IMR-90 (cell line): ENCODE measurements around the gene SEC23A. TPM values are rescaled to one million over a fixed set of nuclear protein-coding genes. Genes with fewer than 3 reads are reported as not detected.
"Not testable (repeated sequence)": the region's sequence is repeated elsewhere in the genome, so short reads cannot be mapped to it uniquely, and the experiment has no call there.

Source experiments
- ATAC-seq: fragments of 200-7000 bp; cut with Tn5 transposase; 2 replicates; pipeline ENCODE4 v1.9.1; 2020; ENCODE audit warnings: low read depth, mild to moderate bottlenecking, moderate library complexity
- BruUV-seq: library from RNA; stranded (reverse); fragments of 400-500 nt; replicated peaks from 2 replicates; lab custom pipeline; 2021; lab: Mats Ljungman, UMichigan
- CTCF ChIA-PET: fragments of 300-600 bp; formaldehyde crosslinking; extraction: SDS; loops from one replicate; lab custom pipeline; 2021; ENCODE audit warnings: antibody characterized with exemption; lab: Yijun Ruan, JAX
- POLR2A ChIA-PET: fragments of 300-600 bp; sonication (Branson Sonifier 250); formaldehyde crosslinking; loops from one replicate; lab custom pipeline; 2022; ENCODE audit warnings: antibody characterized with exemption; ENCODE audit not compliant: unreplicated experiment; lab: Charles Lee
- DNase-seq: peaks from one replicate; pipeline ENCODE4 v3.0.0; 2013
- H2AFZ ChIP-seq: replicated peaks from 2 replicates; pipeline ENCODE3; 2013; ENCODE audit warnings: low read length, mild to moderate bottlenecking; ENCODE audit not compliant: poor library complexity
- H2AK5ac ChIP-seq: 2 replicates; pipeline ENCODE4 v1.6.1; 2013; ENCODE audit warnings: low read depth, low read length, inconsistent platforms
- H2AK9ac ChIP-seq: replicated peaks from 2 replicates; pipeline ENCODE3; 2013; ENCODE audit warnings: mild to moderate bottlenecking, low read depth, low read length, moderate library complexity; ENCODE audit not compliant: poor library complexity
- H2BK120ac ChIP-seq: 2 replicates; pipeline ENCODE4 v1.6.1; 2013; ENCODE audit warnings: low read depth, low read length, inconsistent platforms
- H2BK15ac ChIP-seq: 3 replicates; pipeline ENCODE4 v1.6.1; 2013; ENCODE audit warnings: low read depth, low read length, inconsistent platforms
- H2BK20ac ChIP-seq: 2 replicates; pipeline ENCODE4 v1.6.1; 2013; ENCODE audit warnings: low read depth, mild to moderate bottlenecking, inconsistent platforms, low read length, moderate library complexity
- H2BK5ac ChIP-seq: 2 replicates; pipeline ENCODE4 v1.6.1; 2013; ENCODE audit warnings: mild to moderate bottlenecking, low read depth, low read length, inconsistent platforms; ENCODE audit not compliant: poor library complexity, severe bottlenecking
- H3K14ac ChIP-seq: replicated peaks from 2 replicates; pipeline ENCODE4 v1.6.1; 2013; ENCODE audit warnings: low read depth, low read length, inconsistent platforms
- H3K18ac ChIP-seq: 2 replicates; pipeline ENCODE4 v1.6.1; 2013; ENCODE audit warnings: low read depth, low read length, control low read depth
- H3K23ac ChIP-seq: 2 replicates; pipeline ENCODE4 v1.6.1; 2013; ENCODE audit warnings: low read depth, low read length, inconsistent platforms
- H3K27ac ChIP-seq: 2 replicates; pipeline ENCODE4 v1.5.1; 2013; ENCODE audit warnings: mild to moderate bottlenecking, control low read depth, low read length; ENCODE audit not compliant: insufficient read depth
- H3K27me3 ChIP-seq: 2 replicates; pipeline ENCODE4 v1.6.1; 2013; ENCODE audit warnings: low read length; ENCODE audit not compliant: control insufficient read depth, insufficient read depth
- H3K36me3 ChIP-seq: 2 replicates; pipeline ENCODE4 v1.6.1; 2013; ENCODE audit warnings: low read length, mixed read lengths; ENCODE audit not compliant: control insufficient read depth, insufficient read depth
- H3K4ac ChIP-seq: 2 replicates; pipeline ENCODE4 v1.6.1; 2013; ENCODE audit warnings: low read depth, low read length, inconsistent platforms
- H3K4me1 ChIP-seq: 2 replicates; pipeline ENCODE4 v1.6.1; 2013; ENCODE audit warnings: low read length, mixed read lengths; ENCODE audit not compliant: control insufficient read depth, insufficient read depth
- H3K4me2 ChIP-seq: 2 replicates; pipeline ENCODE4 v1.6.1; 2013; ENCODE audit warnings: low read depth, mild to moderate bottlenecking, control low read depth, low read length, moderate library complexity
- H3K4me3 ChIP-seq: 2 replicates; pipeline ENCODE4 v1.5.1; 2013; ENCODE audit warnings: low read depth, mild to moderate bottlenecking, control low read depth, low read length, moderate library complexity; ENCODE audit not compliant: insufficient read depth
- H3K56ac ChIP-seq: 2 replicates; pipeline ENCODE4 v1.6.1; 2013; ENCODE audit warnings: low read length, inconsistent platforms; ENCODE audit not compliant: insufficient read depth; ENCODE audit errors: extremely low read depth
- H3K79me1 ChIP-seq, 2 experiments: 2 replicates each; pipeline ENCODE4 v1.6.1; 2013; ENCODE audit warnings: low read length in 2 of 2, inconsistent platforms in 1 of 2, low read depth in 1 of 2
- H3K9ac ChIP-seq: 2 replicates; pipeline ENCODE4 v1.6.1; 2013; ENCODE audit warnings: low read depth, low read length, control low read depth
- H3K9me1 ChIP-seq: 2 replicates; pipeline ENCODE4 v1.6.1; 2013; ENCODE audit warnings: low read length, inconsistent platforms; ENCODE audit not compliant: insufficient read depth
- H3K9me3 ChIP-seq: 2 replicates; pipeline ENCODE4 v1.6.1; 2013; ENCODE audit warnings: low read length; ENCODE audit not compliant: control insufficient read depth, insufficient read depth
- H4K20me1 ChIP-seq: 2 replicates; pipeline ENCODE4 v1.6.1; 2013; ENCODE audit warnings: low read length, inconsistent platforms; ENCODE audit not compliant: insufficient read depth
- H4K5ac ChIP-seq: 2 replicates; pipeline ENCODE4 v1.6.1; 2013; ENCODE audit warnings: mild to moderate bottlenecking, low read depth, low read length, control low read depth
- H4K8ac ChIP-seq, 2 experiments: 2 replicates each; pipeline ENCODE4 v1.6.1; 2013; ENCODE audit warnings: low read depth in 2 of 2, low read length in 2 of 2, control low read depth in 1 of 2, inconsistent platforms in 1 of 2
- H4K91ac ChIP-seq: 2 replicates; pipeline ENCODE4 v1.6.1; 2013; ENCODE audit warnings: low read depth, low read length, inconsistent platforms; ENCODE audit not compliant: insufficient read depth
- WGBS, 2 experiments: methylation state at CpG; one replicate each; pipeline versions ENCODE4 v1.1.5 to v1.1.7; 2013; ENCODE audit warnings: missing lambda C conversion rate in 2 of 2; ENCODE audit not compliant: insufficient read length in 1 of 2; ENCODE audit errors: extremely low coverage in 2 of 2; 5-methylcytosine and 5-hydroxymethylcytosine counted together
- dilution Hi-C: fragments of 300-500 bp; cut with HindIII; formaldehyde crosslinking; loops from one replicate; pipeline ENCODE4 v1.14.3; 2018; ENCODE audit warnings: low sequenced_read_pairs; ENCODE audit not compliant: unreplicated experiment
- in situ Hi-C: fragments of 300-500 bp; cut with MboI; formaldehyde crosslinking; loops from 3 replicates; pipeline ENCODE4 v1.14.3; 2019; ENCODE audit warnings: low sequenced_read_pairs, inconsistent platforms, mixed read lengths
- intact Hi-C: fragments of 100-400 bp; cut with micrococcal nuclease; formaldehyde crosslinking; loops from 2 replicates; pipeline ENCODE4 v1.10.0; 2022
- polyA plus RNA-seq, 3 experiments: library from polyadenylated mRNA; depleted of rRNA; stranded (reverse); fragments of >200 nt; gene quantifications; 2 replicates each; pipeline ENCODE4 v1.2.3, GENCODE V29; 2012; ENCODE audit warnings: low replicate concordance in 1 of 3
- total RNA-seq: library from RNA; depleted of rRNA; stranded (reverse); fragments of >200 nt; gene quantifications from 2 replicates; pipeline ENCODE4 v1.2.3, GENCODE V29; 2012

Gene SEC23A
- total and polyA plus RNA-seq, 2 of the 4 experiments (the other 2 are of a cell fraction): 141 to 609 TPM

DNA sequence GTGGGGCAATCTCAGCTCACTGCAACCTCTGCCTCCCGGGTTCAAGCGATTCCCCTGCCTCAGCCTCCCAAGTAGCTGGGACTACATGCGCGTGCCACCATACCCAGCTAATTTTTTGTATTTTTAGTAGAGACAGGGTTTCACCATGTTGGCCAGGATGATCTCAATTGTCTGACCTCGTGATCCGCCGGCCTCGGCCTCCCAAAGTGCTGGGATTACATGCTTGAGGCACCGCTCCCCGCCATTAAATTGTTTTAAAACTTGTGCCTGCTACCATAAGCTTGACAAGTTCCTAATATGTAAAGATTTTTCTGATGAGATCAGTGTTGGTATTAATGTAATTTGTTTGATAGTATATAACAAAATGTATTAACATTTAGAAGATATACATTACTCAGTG is 3.8 kb downstream of the SEC23A start:
- H2BK20ac ChIP-seq, H4K91ac ChIP-seq, CTCF ChIA-PET, H3K18ac ChIP-seq, H3K9ac ChIP-seq, DNase-seq, H4K5ac ChIP-seq, H4K8ac ChIP-seq, ATAC-seq, H2BK15ac ChIP-seq, H3K36me3 ChIP-seq, H2BK120ac ChIP-seq, H3K56ac ChIP-seq, H3K14ac ChIP-seq, intact Hi-C loops, H2AK9ac ChIP-seq, H3K9me1 ChIP-seq, H3K4ac ChIP-seq, H3K4me2 ChIP-seq, BruUV-seq, H2AK5ac ChIP-seq, H3K27me3 ChIP-seq, dilution Hi-C loops, H3K9me3 ChIP-seq, H2AFZ ChIP-seq, H3K23ac ChIP-seq, in situ Hi-C loops, H2BK5ac ChIP-seq, H3K4me3 ChIP-seq, H3K4me1 ChIP-seq, H3K27ac ChIP-seq: not testable (repeated sequence)
- POLR2A ChIA-PET: interaction anchor here (0.6 kb wide), 2 partner anchors 23 to 326 kb away, joined by 6 read pairs; no protein-coding TSS in a partner anchor
- WGBS, 2 experiments: no CpG with 5 or more reads among the region's 10 CpGs
- H4K20me1 ChIP-seq: peaks cover 51% of the 10 kb centered on the region
- peaks cover 12 to 40% of the 10 kb centered on the region in 2 experiments for H3K79me1 ChIP-seq
